Ecto neural progenitor cell (in vitro differentiated cells): ENCODE results near the gene RGS6.
"Not testable (repeated sequence)": the region's sequence is repeated elsewhere in the genome, so short reads cannot be mapped to it uniquely, and the experiment has no call there.

ENCODE experiments used
- DNase-seq: peaks from one replicate; pipeline ENCODE4 v3.0.0-alpha.2; 2018; ENCODE audit warnings: low spot score

Gene RGS6

GRCh38 chr14:72451054-72451972, 519.1 kb downstream of the RGS6 start:
- no peak for DNase-seq

GRCh38 chr14:72452774-72453173, 520.5 kb downstream of the RGS6 start:
- no peak for DNase-seq

GRCh38 chr14:72454388-72455160, 522.3 kb downstream of the RGS6 start:
- no peak for DNase-seq

- no peak for DNase-seq
Observed at GRCh38 chr14:72457641-72458040, 525.4 kb downstream of the RGS6 start.

- DNase-seq = no peak
Observed at GRCh38 chr14:72462056-72462455, 529.8 kb downstream of the RGS6 start.

- DNase-seq = no peak
Observed at GRCh38 chr14:72463291-72463866, 531.1 kb downstream of the RGS6 start.

GRCh38 chr14:72464226-72464625, 532.0 kb downstream of the RGS6 start:
- DNase-seq = no peak

GRCh38 chr14:72466325-72466724, 534.1 kb downstream of the RGS6 start:
- no peak for DNase-seq

- no peak for DNase-seq
Observed at GRCh38 chr14:72471346-72471745, 539.1 kb downstream of the RGS6 start.

GRCh38 chr14:72472845-72473244, 540.6 kb downstream of the RGS6 start:
- DNase-seq = peak; percentile 10

GRCh38 chr14:72476657-72477499, 544.6 kb downstream of the RGS6 start:
- DNase-seq = no peak

GRCh38 chr14:72477578-72477977, 545.3 kb downstream of the RGS6 start:
- DNase-seq = not testable (repeated sequence)

- no peak for DNase-seq
Observed at GRCh38 chr14:72478471-72478893, 546.3 kb downstream of the RGS6 start.

- peak; percentile 34 for DNase-seq
Observed at GRCh38 chr14:72479461-72479931, 547.3 kb downstream of the RGS6 start.

GRCh38 chr14:72480464-72481243, 548.4 kb downstream of the RGS6 start:
- no peak for DNase-seq

GRCh38 chr14:72483311-72483710, 551.1 kb downstream of the RGS6 start:
- no peak for DNase-seq

- no peak for DNase-seq
Observed at GRCh38 chr14:72485695-72486094, 553.5 kb downstream of the RGS6 start.

- no peak for DNase-seq
Observed at GRCh38 chr14:72488514-72488913, 556.3 kb downstream of the RGS6 start.

- DNase-seq = no peak
Observed at GRCh38 chr14:72492196-72492595, 560.0 kb downstream of the RGS6 start.

- no peak for DNase-seq
Observed at GRCh38 chr14:72495668-72496067, 563.4 kb downstream of the RGS6 start.

GRCh38 chr14:72498646-72499045, 566.4 kb downstream of the RGS6 start:
- no peak for DNase-seq
